ENCODE results near the gene DUSP6.

DUSP6 gene

DNA sequence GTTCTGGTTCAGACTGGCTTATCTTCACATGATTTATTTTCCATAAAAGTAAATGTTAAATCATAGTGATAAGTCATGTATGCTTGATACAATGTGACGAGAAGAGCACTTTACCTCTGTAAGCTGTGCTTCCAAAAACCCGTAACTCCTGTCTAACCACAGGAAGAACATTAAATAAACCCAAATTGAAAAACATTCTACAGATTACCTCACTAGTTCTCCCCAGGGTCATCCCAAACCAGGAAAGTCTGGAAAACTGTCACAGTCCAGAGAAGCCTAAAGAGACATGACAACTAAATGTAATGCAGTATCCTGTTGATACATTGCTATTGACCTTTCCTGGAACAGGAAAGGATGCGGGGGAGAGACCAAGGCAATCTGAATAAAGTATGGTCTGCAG is 32.5 kb upstream of the DUSP6 start:
- no peak for DNase-seq (ENCODE audit: low read depth)
- TF ChIP-seq POLR2A (IDR thresholded peaks at IDR 0.05; ENCODE audit: extremely low read depth, insufficient read length) = no peak
- no peak for TF ChIP-seq MAX (IDR thresholded peaks at IDR 0.05; ENCODE audit: low read depth, low read length)
- TF ChIP-seq, protein P1, sequence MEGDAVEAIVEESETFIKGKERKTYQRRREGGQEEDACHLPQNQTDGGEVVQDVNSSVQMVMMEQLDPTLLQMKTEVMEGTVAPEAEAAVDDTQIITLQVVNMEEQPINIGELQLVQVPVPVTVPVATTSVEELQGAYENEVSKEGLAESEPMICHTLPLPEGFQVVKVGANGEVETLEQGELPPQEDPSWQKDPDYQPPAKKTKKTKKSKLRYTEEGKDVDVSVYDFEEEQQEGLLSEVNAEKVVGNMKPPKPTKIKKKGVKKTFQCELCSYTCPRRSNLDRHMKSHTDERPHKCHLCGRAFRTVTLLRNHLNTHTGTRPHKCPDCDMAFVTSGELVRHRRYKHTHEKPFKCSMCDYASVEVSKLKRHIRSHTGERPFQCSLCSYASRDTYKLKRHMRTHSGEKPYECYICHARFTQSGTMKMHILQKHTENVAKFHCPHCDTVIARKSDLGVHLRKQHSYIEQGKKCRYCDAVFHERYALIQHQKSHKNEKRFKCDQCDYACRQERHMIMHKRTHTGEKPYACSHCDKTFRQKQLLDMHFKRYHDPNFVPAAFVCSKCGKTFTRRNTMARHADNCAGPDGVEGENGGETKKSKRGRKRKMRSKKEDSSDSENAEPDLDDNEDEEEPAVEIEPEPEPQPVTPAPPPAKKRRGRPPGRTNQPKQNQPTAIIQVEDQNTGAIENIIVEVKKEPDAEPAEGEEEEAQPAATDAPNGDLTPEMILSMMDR (IDR thresholded peaks at IDR 0.05; ENCODE audit: low read depth, low read length) = no peak
- TF ChIP-seq MYC (IDR thresholded peaks at IDR 0.05; ENCODE audit: low read depth, low read length) = no peak
- H3K4me3 ChIP-seq (ENCODE audit: low read depth, low read length) = no peak overlapping the region

DNA sequence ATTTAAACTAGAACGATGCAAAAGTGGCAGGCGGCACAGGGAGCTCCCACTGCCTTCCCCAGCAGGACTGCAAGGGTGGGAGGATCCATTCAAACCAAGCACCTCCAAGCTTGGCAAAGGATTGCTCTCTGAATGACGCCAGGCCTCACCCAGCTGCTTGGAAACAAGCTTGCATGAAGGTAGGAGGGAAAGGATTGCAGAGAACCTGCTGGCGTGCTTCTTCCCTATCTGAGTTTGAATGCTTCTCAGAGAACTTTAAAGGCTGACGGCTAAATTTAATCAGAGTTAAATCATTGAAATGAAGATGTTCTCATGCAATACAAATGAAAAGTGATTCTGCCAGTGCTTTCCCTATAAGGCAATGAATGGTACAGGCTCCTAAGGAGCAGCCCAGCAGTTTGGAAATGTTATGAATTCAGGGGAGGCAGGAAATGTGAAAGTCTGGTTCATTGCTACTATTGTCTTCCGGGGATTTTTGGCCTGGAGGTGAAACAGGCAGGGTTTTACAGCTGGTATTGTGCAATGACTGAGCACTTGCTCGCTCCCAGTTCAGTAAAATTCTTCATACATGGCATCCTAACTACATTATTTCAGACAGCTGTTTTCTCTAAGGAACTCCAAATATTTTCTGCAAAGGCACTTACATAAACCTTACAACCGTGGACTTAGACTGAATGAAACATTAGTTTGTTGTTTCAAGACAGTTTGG is 31.9 kb upstream of the DUSP6 start:
- peak overlapping the region; percentile 27 for H3K4me3 ChIP-seq (ENCODE audit: low read depth, low read length)
- peak; percentile 90 for DNase-seq (ENCODE audit: low read depth)
- no peak for TF ChIP-seq MYC (IDR thresholded peaks at IDR 0.05; ENCODE audit: low read depth, low read length)
- no peak for TF ChIP-seq POLR2A (IDR thresholded peaks at IDR 0.05; ENCODE audit: extremely low read depth, insufficient read length)
- peak; percentile 6; the same call in 1 of the 2 replicates for TF ChIP-seq MAX (IDR thresholded peaks at IDR 0.05; ENCODE audit: low read depth, low read length)

GRCh38 chr12:89383235-89384049 is 31.1 kb upstream of the DUSP6 start:
- peak overlapping the region; percentile 27 for H3K4me3 ChIP-seq (ENCODE audit: low read depth, low read length)
- DNase-seq (ENCODE audit: low read depth) = peak; percentile 74
- peak; percentile 74 for TF ChIP-seq MAX (IDR thresholded peaks at IDR 0.05; ENCODE audit: low read depth, low read length)
- TF ChIP-seq, protein P1 (IDR thresholded peaks at IDR 0.05; ENCODE audit: low read depth, low read length) = no peak
- TF ChIP-seq MYC (IDR thresholded peaks at IDR 0.05; ENCODE audit: low read depth, low read length) = peak; percentile 79
- TF ChIP-seq POLR2A (IDR thresholded peaks at IDR 0.05; ENCODE audit: extremely low read depth, insufficient read length) = no peak

DNA sequence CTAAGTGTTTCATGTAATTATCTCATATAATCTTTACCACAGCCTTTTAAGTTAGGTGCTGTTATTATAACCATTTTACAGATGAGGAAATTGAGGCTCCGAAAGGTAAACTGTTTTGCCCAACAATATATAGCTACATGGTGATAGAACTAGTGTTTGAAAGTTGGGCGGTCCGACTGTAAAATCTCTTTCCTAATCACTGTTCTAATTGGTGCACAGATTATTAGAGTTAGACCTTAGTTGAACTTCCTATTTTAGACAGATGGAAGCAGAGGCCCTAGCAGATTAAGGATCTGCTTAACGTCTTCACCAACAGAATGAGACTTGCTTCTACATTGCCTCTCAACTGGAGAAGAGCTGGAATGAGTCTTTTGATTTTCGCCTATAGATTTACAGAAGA is 30.0 kb upstream of the DUSP6 start:
- TF ChIP-seq MAX (IDR thresholded peaks at IDR 0.05; ENCODE audit: low read depth, low read length) = no peak
- TF ChIP-seq POLR2A (IDR thresholded peaks at IDR 0.05; ENCODE audit: extremely low read depth, insufficient read length) = no peak
- no peak for TF ChIP-seq MYC (IDR thresholded peaks at IDR 0.05; ENCODE audit: low read depth, low read length)
- TF ChIP-seq, protein P1 (IDR thresholded peaks at IDR 0.05; ENCODE audit: low read depth, low read length) = no peak
- DNase-seq (ENCODE audit: low read depth) = peak; percentile 69
- H3K4me3 ChIP-seq (ENCODE audit: low read depth, low read length) = no peak overlapping the region

DNA sequence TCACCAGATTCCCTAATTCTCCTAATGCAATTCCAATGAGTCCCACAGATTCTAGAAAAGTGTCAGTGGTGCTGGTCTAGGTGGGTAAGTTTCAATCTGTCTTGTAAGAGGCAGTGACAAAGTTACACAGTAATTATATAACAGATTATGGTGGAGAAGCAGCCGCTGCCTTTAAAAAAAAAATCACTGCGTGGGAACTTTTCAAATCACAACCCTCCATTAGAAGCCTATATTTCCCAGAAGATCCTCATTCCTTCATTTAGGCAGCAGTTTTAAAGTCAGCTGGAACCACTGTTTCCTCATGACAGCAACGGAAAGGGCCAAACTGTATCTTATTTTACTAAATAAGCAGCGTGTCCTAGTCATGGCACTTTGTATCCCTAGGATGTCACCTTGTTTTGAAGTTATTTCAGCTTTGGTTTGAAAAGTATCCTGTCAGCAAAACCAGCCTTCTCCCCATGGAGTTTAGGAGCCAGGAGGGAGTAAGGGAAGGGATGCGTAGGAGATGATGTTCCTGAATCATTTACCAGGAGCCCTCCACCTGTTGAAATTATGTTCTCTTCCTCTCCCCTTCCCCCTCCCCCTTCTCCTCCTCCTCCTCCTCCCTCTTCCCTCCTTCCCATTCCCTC is 27.7 kb upstream of the DUSP6 start:
- TF ChIP-seq POLR2A (IDR thresholded peaks at IDR 0.05; ENCODE audit: extremely low read depth, insufficient read length) (no peak), MAX (IDR thresholded peaks at IDR 0.05; ENCODE audit: low read depth, low read length) (no peak), MYC (IDR thresholded peaks at IDR 0.05; ENCODE audit: low read depth, low read length) (no peak)
- TF ChIP-seq, protein P1 (IDR thresholded peaks at IDR 0.05; ENCODE audit: low read depth, low read length) = no peak

More for the DNA sequence above, 27.7 kb upstream of the DUSP6 start:
- no peak overlapping the region for H3K4me3 ChIP-seq (ENCODE audit: low read depth, low read length)
- DNase-seq (ENCODE audit: low read depth) = no peak

Data from NB4 (cell line).